Measurements from ENCODE around the gene HDAC9.

GRCh38 chr7:18550574-18550973, 55.0 kb downstream of the HDAC9 start:
- TF ChIP-seq ESRRG (CRISPR knock-in tag; IDR thresholded peaks at IDR 0.05) (no peak), BACH2 (CRISPR knock-in tag; IDR thresholded peaks at IDR 0.05; ENCODE audit: borderline replicate concordance) (no peak), TSHZ2 (CRISPR knock-in tag; IDR thresholded peaks at IDR 0.05) (no peak), PATZ1 (CRISPR knock-in tag; IDR thresholded peaks at IDR 0.05; ENCODE audit: borderline replicate concordance) (no peak)

All from SK-N-SH treated with all-trans-retinoic acid at 6 μM for 48 hours (cell line).